SU-DHL-6 (cell line): ENCODE data around the gene EIF6.

ENCODE experiments used
- H2AFZ ChIP-seq: fragments of 200-600 bp; sonication (generic); 2 replicates; pipeline ENCODE4 v1.6.1; 2014; ENCODE audit warnings: low read depth, mild to moderate bottlenecking, moderate library complexity, mixed read lengths, antibody characterized with exemption, low read length; ENCODE audit not compliant: severe bottlenecking
- H3F3A ChIP-seq: fragments of 200-600 bp; shearing (Covaris generic); 2 replicates; pipeline ENCODE4 v1.6.0; 2016; ENCODE audit warnings: antibody characterized with exemption, mild to moderate bottlenecking; ENCODE audit not compliant: insufficient read depth
- H3K27ac ChIP-seq: fragments of 200-600 bp; sonication (generic); 2 replicates; pipeline ENCODE4 v1.5.1; 2016; ENCODE audit warnings: low read depth, mild to moderate bottlenecking, low read length, moderate library complexity, mixed read lengths
- H3K27me3 ChIP-seq: fragments of 200-600 bp; sonication (generic), shearing (Covaris generic); 2 replicates; pipeline ENCODE4 v1.6.0; 2014; ENCODE audit warnings: mild to moderate bottlenecking, low read length
- H3K36me3 ChIP-seq: fragments of 200-600 bp; sonication (generic); 2 replicates; pipeline ENCODE4 v1.6.1; 2014; ENCODE audit warnings: mild to moderate bottlenecking, low read length, mixed read lengths
- H3K4me2 ChIP-seq: fragments of 300-600, 200-600 bp; shearing (Covaris generic), sonication (generic); 2 replicates; pipeline ENCODE4 v1.6.0; 2014; ENCODE audit warnings: low read length, low read depth, mild to moderate bottlenecking; ENCODE audit not compliant: poor library complexity, severe bottlenecking
- H3K4me3 ChIP-seq: fragments of 200-600 bp; sonication (generic); 2 replicates; pipeline ENCODE4 v1.5.1; 2014; ENCODE audit warnings: antibody characterized with exemption, low read length, mild to moderate bottlenecking, mixed read lengths; ENCODE audit not compliant: insufficient read depth, poor library complexity, severe bottlenecking
- H3K79me2 ChIP-seq: fragments of 200-600 bp; sonication (generic); 2 replicates; pipeline ENCODE4 v1.6.1; 2014; ENCODE audit warnings: mild to moderate bottlenecking, low read length, moderate library complexity; ENCODE audit not compliant: insufficient read depth
- H3K9ac ChIP-seq: fragments of 200-600 bp; sonication (generic); 2 replicates; pipeline ENCODE4 v1.7.0; 2014; ENCODE audit warnings: mild to moderate bottlenecking, low read length
- H3K9me2 ChIP-seq: fragments of 200-600 bp; sonication (generic); replicated peaks from 2 replicates; pipeline ENCODE4 v1.6.1; 2014; ENCODE audit warnings: low read length; ENCODE audit not compliant: insufficient read depth
- H3K9me3 ChIP-seq: fragments of 200-600 bp; sonication (generic); 2 replicates; pipeline ENCODE4 v1.6.1; 2014; ENCODE audit warnings: low read length, mixed read lengths; ENCODE audit not compliant: insufficient read depth
- H4K20me1 ChIP-seq: fragments of 200-600 bp; sonication (generic); 2 replicates; pipeline ENCODE4 v1.6.1; 2014; ENCODE audit warnings: low read depth, mild to moderate bottlenecking, antibody characterized with exemption, low read length, moderate library complexity, mixed read lengths
- EZH2phosphoT487 ChIP-seq: fragments of 200-600 bp; sonication (generic), shearing (Covaris generic); conservative IDR thresholded peaks from 2 replicates; pipeline ENCODE4 v1.6.1; 2018; ENCODE audit warnings: mild to moderate bottlenecking, antibody characterized with exemption, low read length, moderate library complexity, mixed read lengths
- TF ChIP-seq, protein P1 (sequence below): fragments of 200-600 bp; sonication (generic); IDR thresholded peaks from one replicate; pipeline ENCODE4 v1.5.1; 2017; ENCODE audit warnings: antibody characterized with exemption, mild to moderate bottlenecking, low read length, moderate library complexity; ENCODE audit not compliant: insufficient read depth, poor library complexity, severe bottlenecking

EIF6 gene

DNA sequence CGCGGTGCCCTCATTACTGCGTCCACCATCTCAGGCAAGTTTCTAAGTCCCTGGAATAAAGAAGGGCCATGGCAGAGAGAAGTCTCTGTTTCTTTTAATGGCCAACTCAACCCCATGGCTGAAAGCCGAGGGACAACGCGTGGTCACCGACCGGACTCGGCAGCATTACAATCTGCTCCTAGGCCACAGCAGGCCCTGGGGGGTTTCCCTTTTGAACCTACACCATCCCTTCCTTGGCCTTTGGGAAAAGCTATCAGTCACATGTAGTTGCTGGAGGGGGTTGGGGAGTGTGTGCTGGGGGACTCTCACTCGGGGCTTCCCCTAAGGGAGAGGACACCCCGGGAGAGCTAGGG, 18.8 kb upstream of the EIF6 start:
- H3K4me3 ChIP-seq = no peak overlapping the region
- TF ChIP-seq EZH2phosphoT487 = no peak
- H3F3A ChIP-seq = no peaks in the 10 kb centered on the region
- no peaks in the 10 kb centered on the region for H3K9me2 ChIP-seq
- H3K36me3 ChIP-seq = no peaks in the 10 kb centered on the region
- no peak overlapping the region for H3K4me2 ChIP-seq
- no peaks in the 10 kb centered on the region for H3K27me3 ChIP-seq
- no peaks in the 10 kb centered on the region for H3K9me3 ChIP-seq
- H4K20me1 ChIP-seq = no peaks in the 10 kb centered on the region
- no peak overlapping the region for H3K27ac ChIP-seq
- no peak overlapping the region for H2AFZ ChIP-seq
- no peaks in the 10 kb centered on the region for H3K79me2 ChIP-seq
- H3K9ac ChIP-seq = no peak overlapping the region

DNA sequence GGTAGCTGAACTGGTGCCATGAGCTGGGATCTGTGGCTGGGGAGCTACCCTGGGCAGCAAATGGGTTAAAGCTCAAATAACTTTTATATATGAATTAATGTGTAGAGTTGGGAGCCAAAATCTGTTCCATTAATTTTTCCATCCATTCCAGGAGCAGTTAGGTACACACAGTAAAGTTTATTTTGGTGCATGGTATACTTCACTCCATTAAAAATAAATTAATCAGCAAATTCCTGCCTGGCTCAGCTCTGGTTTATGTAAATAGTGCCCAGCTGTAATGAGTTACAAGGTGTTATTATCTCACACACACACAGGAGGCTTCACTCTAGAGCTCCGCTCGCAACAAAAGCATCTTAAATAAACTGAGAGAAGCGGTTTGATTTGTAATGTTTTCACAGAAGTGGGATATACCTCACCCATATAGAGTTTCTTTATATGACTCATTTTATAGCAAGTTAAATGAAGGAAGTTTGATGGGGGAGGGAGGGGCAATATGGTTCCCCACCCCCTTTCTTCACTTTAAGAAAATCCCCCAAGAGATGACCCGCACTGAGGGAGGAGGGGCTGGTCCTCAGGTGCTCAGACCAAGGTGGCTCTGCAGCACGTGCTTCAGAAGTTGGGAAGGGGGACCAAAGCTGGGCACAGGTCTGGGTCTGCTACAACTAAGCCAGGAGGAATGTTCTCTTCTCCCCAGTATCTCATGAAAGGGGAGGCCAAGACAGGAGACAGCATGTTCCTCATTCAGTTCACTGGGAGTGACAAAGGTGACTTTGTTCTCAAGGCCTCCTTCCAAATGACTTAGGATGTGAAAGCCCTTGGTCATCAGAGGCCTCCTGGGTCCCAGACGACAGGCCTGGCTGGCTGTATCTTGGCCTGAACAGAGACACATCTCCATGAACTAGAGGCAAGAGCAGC, 18.1 kb upstream of the EIF6 start:
- no peak overlapping the region for H3K9ac ChIP-seq
- H3K79me2 ChIP-seq = no peaks in the 10 kb centered on the region
- H4K20me1 ChIP-seq = no peaks in the 10 kb centered on the region
- H3K9me3 ChIP-seq = no peaks in the 10 kb centered on the region
- no peaks in the 10 kb centered on the region for H3K36me3 ChIP-seq
- H3K4me3 ChIP-seq = no peak overlapping the region
- H3K27me3 ChIP-seq = no peaks in the 10 kb centered on the region
- no peak overlapping the region for H3K27ac ChIP-seq
- TF ChIP-seq, protein P1, sequence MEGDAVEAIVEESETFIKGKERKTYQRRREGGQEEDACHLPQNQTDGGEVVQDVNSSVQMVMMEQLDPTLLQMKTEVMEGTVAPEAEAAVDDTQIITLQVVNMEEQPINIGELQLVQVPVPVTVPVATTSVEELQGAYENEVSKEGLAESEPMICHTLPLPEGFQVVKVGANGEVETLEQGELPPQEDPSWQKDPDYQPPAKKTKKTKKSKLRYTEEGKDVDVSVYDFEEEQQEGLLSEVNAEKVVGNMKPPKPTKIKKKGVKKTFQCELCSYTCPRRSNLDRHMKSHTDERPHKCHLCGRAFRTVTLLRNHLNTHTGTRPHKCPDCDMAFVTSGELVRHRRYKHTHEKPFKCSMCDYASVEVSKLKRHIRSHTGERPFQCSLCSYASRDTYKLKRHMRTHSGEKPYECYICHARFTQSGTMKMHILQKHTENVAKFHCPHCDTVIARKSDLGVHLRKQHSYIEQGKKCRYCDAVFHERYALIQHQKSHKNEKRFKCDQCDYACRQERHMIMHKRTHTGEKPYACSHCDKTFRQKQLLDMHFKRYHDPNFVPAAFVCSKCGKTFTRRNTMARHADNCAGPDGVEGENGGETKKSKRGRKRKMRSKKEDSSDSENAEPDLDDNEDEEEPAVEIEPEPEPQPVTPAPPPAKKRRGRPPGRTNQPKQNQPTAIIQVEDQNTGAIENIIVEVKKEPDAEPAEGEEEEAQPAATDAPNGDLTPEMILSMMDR = no peak
- TF ChIP-seq EZH2phosphoT487 = no peak
- no peak overlapping the region for H2AFZ ChIP-seq
- no peak overlapping the region for H3K4me2 ChIP-seq
- no peaks in the 10 kb centered on the region for H3F3A ChIP-seq
- H3K9me2 ChIP-seq = no peaks in the 10 kb centered on the region

DNA sequence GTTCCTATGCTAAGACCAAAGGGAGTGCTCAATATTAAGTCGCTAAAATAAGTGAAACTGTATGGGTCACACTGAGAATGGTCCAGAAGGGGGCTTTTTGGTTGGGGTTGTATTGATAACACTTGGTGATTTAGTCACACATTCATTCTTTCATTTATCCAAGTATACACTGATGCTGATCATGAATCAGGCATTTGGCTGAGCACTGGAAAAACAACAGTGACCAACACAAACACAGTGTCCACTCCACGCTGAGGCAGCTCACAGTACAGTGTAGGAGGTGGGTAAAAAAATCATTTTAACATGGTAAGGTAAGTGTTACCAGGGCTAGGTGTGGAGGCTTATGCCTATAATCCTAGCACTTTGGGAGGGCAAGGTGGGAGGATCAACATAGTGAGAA, 16.9 kb upstream of the EIF6 start:
- H3K79me2 ChIP-seq = no peaks in the 10 kb centered on the region

More for the DNA sequence above, 16.9 kb upstream of the EIF6 start:
- Histone ChIP-seq H3K9me2 (no peaks in the 10 kb centered on the region), H3K4me3 (no peak overlapping the region), H3K9me3 (no peaks in the 10 kb centered on the region), H2AFZ (no peak overlapping the region), H4K20me1 (no peaks in the 10 kb centered on the region), H3F3A (no peaks in the 10 kb centered on the region), H3K9ac (no peak overlapping the region), H3K27ac (no peak overlapping the region), H3K4me2 (no peak overlapping the region), H3K27me3 (no peaks in the 10 kb centered on the region), H3K36me3 (no peaks in the 10 kb centered on the region)
- TF ChIP-seq, protein P1 = no peak
- no peak for TF ChIP-seq EZH2phosphoT487
